ENCODE results near the gene ATP6AP2. TPM values are rescaled to one million over a fixed set of nuclear protein-coding genes. Genes with fewer than 3 reads are reported as not detected.

Gene ATP6AP2
- total and polyA plus RNA-seq, 9 of the 15 experiments (the other 6 are each of a cell fraction or from before 2014, with no cell fraction given): 23.3 to 131 (median 41.9) TPM

- no peak for TF ChIP-seq PATZ1 (CRISPR knock-in tag; IDR thresholded peaks at IDR 0.05; ENCODE audit: borderline replicate concordance)
- TF ChIP-seq ZC3H11A (IDR thresholded peaks at IDR 0.05; ENCODE audit: low read depth, low read length): no peak
- TF ChIP-seq PTTG1 (tag; IDR thresholded peaks at IDR 0.05; ENCODE audit: low read depth): no peak
- TF ChIP-seq BRD9 (IDR thresholded peaks at IDR 0.05; ENCODE audit: low read depth, partially characterized antibody): peak; percentile 74
- TF ChIP-seq ZNF174 (CRISPR knock-in tag; IDR thresholded peaks at IDR 0.05): no peak
- no peak for TF ChIP-seq RCOR1 (IDR thresholded peaks at IDR 0.05; ENCODE audit: borderline replicate concordance in 1 of 2, low read depth in 2 of 2, low read length in 2 of 2)
- TF ChIP-seq MCM2 (IDR thresholded peaks at IDR 0.05; ENCODE audit: low read depth): no peak
- no peak for TF ChIP-seq CSDE1 (IDR thresholded peaks at IDR 0.05)
- no peak for TF ChIP-seq JUND (IDR thresholded peaks at IDR 0.05; ENCODE audit: borderline replicate concordance, low read depth, low read length)
- peak; percentile 6; the same call in 1 of the 3 replicates for TF ChIP-seq JUND (tag; IDR thresholded peaks at IDR 0.05; ENCODE audit: borderline replicate concordance, low read depth, low read length)
- TF ChIP-seq POLR2B (IDR thresholded peaks at IDR 0.05; ENCODE audit: low read depth, partially characterized antibody): no peak
- no peak for TF ChIP-seq PML (IDR thresholded peaks at IDR 0.05; ENCODE audit: low read length)
- TF ChIP-seq JUN (IDR thresholded peaks at IDR 0.05; ENCODE audit: borderline replicate concordance, low read depth, low read length): no peak
- TF ChIP-seq JUN (CRISPR knock-in tag; IDR thresholded peaks at IDR 0.05; ENCODE audit: borderline replicate concordance): no peak
- no peak for TF ChIP-seq POLR2AphosphoS2 (IDR thresholded peaks at IDR 0.05; ENCODE audit: low read length)
- TF ChIP-seq MNT (conservative IDR thresholded peaks at IDR 0.05): no peak
- no peak for TF ChIP-seq ZNF589 (CRISPR knock-in tag; IDR thresholded peaks at IDR 0.05; ENCODE audit: low read depth)
- TF ChIP-seq SMAD4 (CRISPR knock-in tag; conservative IDR thresholded peaks at IDR 0.05): no peak
- no peak for TF ChIP-seq YY1 (IDR thresholded peaks at IDR 0.05; ENCODE audit: borderline replicate concordance in 1 of 3, control insufficient read depth in 1 of 3, extremely low read depth in 1 of 3, insufficient read depth in 3 of 3, insufficient read length in 1 of 3, insufficient replicate concordance in 2 of 3, low read depth in 1 of 3, low read length in 2 of 3)
- no peak for TF ChIP-seq AFF4 (CRISPR knock-in tag; IDR thresholded peaks at IDR 0.05)
These were observed 37.0 kb upstream of the ATP6AP2 start (continued) for GRCh38 chrX:40543661-40544328.
